SK-N-SH (cell line): Measurements from ENCODE around the gene ST6GALNAC5. TPM values are rescaled to one million over a fixed set of nuclear protein-coding genes. Genes with fewer than 3 reads are reported as not detected.

ENCODE experiments used
- CTCF ChIA-PET: fragments of 300-600, 350-600 bp; formaldehyde crosslinking; extraction: SDS; loops from one replicate; lab custom pipeline; 2021; lab: Yijun Ruan, JAX
- POLR2A ChIA-PET: fragments of 350-600 bp; sonication (Branson Sonifier 250); formaldehyde crosslinking; extraction: SDS; loops from one replicate; lab custom pipeline; 2020; ENCODE audit warnings: antibody characterized with exemption, inconsistent platforms; lab: Yijun Ruan, JAX
- DNase-seq: peaks from one replicate; pipeline ENCODE4 v3.0.0; 2012
- H2AFZ ChIP-seq: fragments of 200-600 bp; sonication (generic); 2 replicates; pipeline ENCODE4 v1.8.1; 2016; ENCODE audit warnings: antibody characterized with exemption, mild to moderate bottlenecking, low read depth
- H3F3A ChIP-seq: fragments of 200-600 bp; sonication (generic); replicated peaks from 2 replicates; pipeline ENCODE3; 2016; ENCODE audit warnings: antibody characterized with exemption, mild to moderate bottlenecking; ENCODE audit not compliant: insufficient read depth
- H3K27ac ChIP-seq, 2 experiments: fragments of 200-500 bp in 1 of 2; fragments of 200-600 bp in 1 of 2; sonication (Bioruptor generic) in 1 of 2; sonication (generic), shearing (Covaris generic) in 1 of 2; 2 replicates each; pipeline versions ENCODE4 v1.5.1 to v1.6.1; 2014 to 2016; ENCODE audit warnings: low read depth in 2 of 2, inconsistent platforms in 1 of 2, low read length in 1 of 2, mild to moderate bottlenecking in 1 of 2, mixed read lengths in 1 of 2
- H3K27me3 ChIP-seq: fragments of 200-600 bp; sonication (generic), shearing (Covaris generic); 2 replicates; pipeline ENCODE4 v1.6.1; 2016; ENCODE audit warnings: mixed run types; ENCODE audit not compliant: insufficient read depth
- H3K36me3 ChIP-seq, 2 experiments: fragments of 200-500 bp in 1 of 2; fragments of 200-600 bp in 1 of 2; sonication (Bioruptor generic) in 1 of 2; sonication (generic) in 1 of 2; replicated peaks in 1 of 2; 2 replicates each; pipeline versions ENCODE3 to v1.5.1; 2014 to 2016; ENCODE audit warnings: low read length in 1 of 2, mild to moderate bottlenecking in 1 of 2; ENCODE audit not compliant: insufficient read depth in 2 of 2, control insufficient read depth in 1 of 2
- H3K4me1 ChIP-seq, 2 experiments: fragments of 200-500 bp in 1 of 2; fragments of 200-600 bp in 1 of 2; sonication (Bioruptor generic) in 1 of 2; sonication (generic), shearing (Covaris generic) in 1 of 2; 2 replicates each; pipeline versions ENCODE4 v1.5.1 to v1.6.1; 2014 to 2016; ENCODE audit warnings: low read depth in 1 of 2, low read length in 1 of 2, mixed run types in 1 of 2; ENCODE audit not compliant: insufficient read depth in 2 of 2, control insufficient read depth in 1 of 2
- H3K4me2 ChIP-seq: fragments of 200-600 bp; sonication (generic), shearing (Covaris generic); 2 replicates; pipeline ENCODE4 v1.6.1; 2017; ENCODE audit warnings: mixed run types
- H3K4me3 ChIP-seq, 2 experiments: fragments of 200-500 bp in 1 of 2; fragments of 200-600 bp in 1 of 2; sonication (Bioruptor generic) in 1 of 2; sonication (generic), shearing (Covaris generic) in 1 of 2; 2 replicates each; pipeline versions ENCODE4 v1.5.1 to v1.8.1; 2014 to 2016; ENCODE audit warnings: low read depth in 2 of 2, inconsistent platforms in 1 of 2, low read length in 1 of 2, mild to moderate bottlenecking in 1 of 2, mixed read lengths in 1 of 2, moderate library complexity in 1 of 2
- H3K79me2 ChIP-seq: fragments of 200-600 bp; sonication (generic); 2 replicates; pipeline ENCODE4 v1.8.1; 2017; ENCODE audit warnings: mild to moderate bottlenecking; ENCODE audit not compliant: insufficient read depth
- H3K9ac ChIP-seq: fragments of 200-600 bp; sonication (generic); 2 replicates; pipeline ENCODE4 v1.6.1; 2017; ENCODE audit warnings: mixed run types
- H3K9me2 ChIP-seq: fragments of 200-600 bp; sonication (generic); 2 replicates; pipeline ENCODE4 v1.6.1; 2017; ENCODE audit warnings: mixed run types
- H3K9me3 ChIP-seq: fragments of 200-600 bp; sonication (generic); 2 replicates; pipeline ENCODE4 v1.6.1; 2017; ENCODE audit warnings: mixed run types, mild to moderate bottlenecking, moderate library complexity
- H4K20me1 ChIP-seq: fragments of 200-600 bp; sonication (generic); 2 replicates; pipeline ENCODE4 v1.6.1; 2017; ENCODE audit warnings: mild to moderate bottlenecking, mixed run types; ENCODE audit not compliant: insufficient read depth
- CHD2 ChIP-seq: fragments of 150-350 bp; IDR thresholded peaks from 2 replicates; pipeline ENCODE4 v1.6.1; 2018; ENCODE audit warnings: low read length; ENCODE audit not compliant: partially characterized antibody
- ELF1 ChIP-seq: IDR thresholded peaks from 2 replicates; pipeline ENCODE4 v1.4.0; 2012
- EZH2phosphoT487 ChIP-seq: fragments of 200-600 bp; sonication (generic); IDR thresholded peaks from 2 replicates; pipeline ENCODE4 v1.6.1; 2017; ENCODE audit warnings: low read depth, mixed run types, mild to moderate bottlenecking, antibody characterized with exemption, moderate library complexity, borderline replicate concordance
- FOSL2 ChIP-seq: IDR thresholded peaks from 2 replicates; pipeline ENCODE4 v1.4.0; 2012; ENCODE audit warnings: low read depth, mild to moderate bottlenecking, moderate library complexity, borderline replicate concordance
- FOXM1 ChIP-seq: IDR thresholded peaks from 2 replicates; pipeline ENCODE4 v1.4.0; 2012; ENCODE audit warnings: low read depth, mild to moderate bottlenecking
- JUND ChIP-seq: IDR thresholded peaks from 2 replicates; pipeline ENCODE4 v1.4.0; 2012
- MAX ChIP-seq: IDR thresholded peaks from 2 replicates; pipeline ENCODE4 v1.4.0; 2012; ENCODE audit warnings: low read depth
- MEF2A ChIP-seq: IDR thresholded peaks from 2 replicates; pipeline ENCODE4 v1.4.0; 2012; ENCODE audit warnings: low read depth, borderline replicate concordance
- RCOR1 ChIP-seq: fragments of 150-350 bp; IDR thresholded peaks from 2 replicates; pipeline ENCODE4 v1.6.1; 2017; ENCODE audit warnings: antibody characterized with exemption, low read length
- SMC3 ChIP-seq: IDR thresholded peaks from 2 replicates; pipeline ENCODE4 v1.6.1; 2012; ENCODE audit warnings: low read depth, low read length, improper control_type of control experiment
- TCF12 ChIP-seq: IDR thresholded peaks from 2 replicates; pipeline ENCODE4 v1.4.0; 2012
- TEAD4 ChIP-seq: IDR thresholded peaks from 2 replicates; pipeline ENCODE4 v1.4.0; 2012; ENCODE audit warnings: mild to moderate bottlenecking, borderline replicate concordance; ENCODE audit not compliant: insufficient read depth
- WGBS: methylation state at CpG from one replicate; pipeline ENCODE4 v1.1.6; 2017; ENCODE audit warnings: low lambda C conversion rate; 5-methylcytosine and 5-hydroxymethylcytosine counted together
- polyA plus RNA-seq, 3 experiments: library from polyadenylated mRNA; depleted of rRNA; stranded (reverse); fragments of >200 nt; gene quantifications; 2 replicates each; pipeline ENCODE4 v1.2.3, GENCODE V29; 2012
- TF ChIP-seq, protein P1 (sequence below): IDR thresholded peaks from 2 replicates; pipeline ENCODE4 v1.4.0; 2012; ENCODE audit warnings: low read depth, borderline replicate concordance

The ST6GALNAC5 gene
- polyA plus RNA-seq, 1 of the 3 experiments (the other 2 are of a cell fraction), result 10.6 TPM

- no peak for DNase-seq
- Histone ChIP-seq H2AFZ (no peak overlapping the region), H3K4me2 (no peak overlapping the region), H3K9ac (no peak overlapping the region), H3K36me3 (no peaks in the 10 kb centered on the region), H3K79me2 (no peaks in the 10 kb centered on the region), H3K9me3 (no peaks in the 10 kb centered on the region), H3K9me2 (no peaks in the 10 kb centered on the region), H3K27ac (no peak overlapping the region), H3K4me1 (no peaks in the 10 kb centered on the region; a peak in 1 of 4 replicates), H3F3A (no peaks in the 10 kb centered on the region), H3K4me3 (no peak overlapping the region), H4K20me1 (no peaks in the 10 kb centered on the region), H3K27me3 (no peaks in the 10 kb centered on the region)
- no peak for TF ChIP-seq MEF2A
- POLR2A ChIA-PET, result no interaction called here
- 63% methylated on average over 4 of the region's 4 CpGs for WGBS
- CTCF ChIA-PET, result interaction anchor here (0.6 kb wide), 1 partner anchor 1328 kb away, joined by 3 read pairs; no protein-coding TSS in a partner anchor
Observed at GRCh38 chr1:76959556-76959955, 92.3 kb downstream of the ST6GALNAC5 start.

DNA sequence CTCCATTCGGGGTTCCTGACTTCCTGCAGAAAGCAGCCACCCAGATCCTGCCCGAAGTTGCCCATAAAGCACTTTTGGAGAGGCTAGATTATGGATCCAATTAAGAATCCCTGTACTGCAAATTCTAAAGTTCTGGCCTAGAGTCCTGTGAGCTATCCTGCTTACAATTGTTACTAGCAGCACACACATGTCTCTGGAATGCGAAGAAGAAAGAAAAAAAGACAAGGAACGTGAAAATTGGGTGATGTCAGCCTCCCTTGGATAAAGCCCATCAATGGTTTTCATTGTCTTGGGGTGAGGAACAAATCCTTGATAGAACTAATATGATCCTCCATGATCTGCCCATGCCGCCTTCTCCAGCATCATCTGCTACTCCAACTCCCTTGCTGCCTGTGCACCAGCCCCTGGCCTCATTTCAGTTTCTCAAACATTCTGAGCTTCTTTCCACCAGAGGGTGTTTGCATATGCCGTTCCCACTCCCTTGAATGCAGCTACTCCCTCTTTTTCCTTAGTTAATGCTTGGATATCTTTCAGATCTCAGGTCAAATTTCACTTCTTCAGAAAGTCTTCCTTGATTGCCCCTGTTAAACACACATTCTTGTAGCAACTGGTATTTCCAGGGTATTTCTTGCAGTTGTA is 94.0 kb downstream of the ST6GALNAC5 start:
- H3K9me2 ChIP-seq, result no peaks in the 10 kb centered on the region
- H3K79me2 ChIP-seq, result no peaks in the 10 kb centered on the region
- no peaks in the 10 kb centered on the region for H3K9me3 ChIP-seq
- H2AFZ ChIP-seq, result no peak overlapping the region
- H3K27ac ChIP-seq, result no peak overlapping the region
- no peak overlapping the region for H3K9ac ChIP-seq
- CTCF ChIA-PET, result no interaction called here
- H3K36me3 ChIP-seq, result no peaks in the 10 kb centered on the region
- DNase-seq, result no peak
- no peaks in the 10 kb centered on the region for H3K27me3 ChIP-seq
- 75% methylated on average over 5 of the region's 6 CpGs for WGBS
- H3K4me1 ChIP-seq, result no peaks in the 10 kb centered on the region; a peak in 1 of 4 replicates
- TF ChIP-seq MAX (0 out of 2 replicates have a peak, but pooled peaks have one; percentile 37), SMC3 (no peak), CHD2 (no peak), EZH2phosphoT487 (no peak), TEAD4 (0 out of 2 replicates have a peak, but pooled peaks have one; percentile 22), ELF1 (no peak), JUND (peak; percentile 35; the same call in 1 of the 2 replicates), TCF12 (peak; percentile 22; the same call in 1 of the 2 replicates), FOXM1 (no peak), RCOR1 (no peak), FOSL2 (peak; percentile 49; the same call in 1 of the 2 replicates)
- TF ChIP-seq, protein P1, sequence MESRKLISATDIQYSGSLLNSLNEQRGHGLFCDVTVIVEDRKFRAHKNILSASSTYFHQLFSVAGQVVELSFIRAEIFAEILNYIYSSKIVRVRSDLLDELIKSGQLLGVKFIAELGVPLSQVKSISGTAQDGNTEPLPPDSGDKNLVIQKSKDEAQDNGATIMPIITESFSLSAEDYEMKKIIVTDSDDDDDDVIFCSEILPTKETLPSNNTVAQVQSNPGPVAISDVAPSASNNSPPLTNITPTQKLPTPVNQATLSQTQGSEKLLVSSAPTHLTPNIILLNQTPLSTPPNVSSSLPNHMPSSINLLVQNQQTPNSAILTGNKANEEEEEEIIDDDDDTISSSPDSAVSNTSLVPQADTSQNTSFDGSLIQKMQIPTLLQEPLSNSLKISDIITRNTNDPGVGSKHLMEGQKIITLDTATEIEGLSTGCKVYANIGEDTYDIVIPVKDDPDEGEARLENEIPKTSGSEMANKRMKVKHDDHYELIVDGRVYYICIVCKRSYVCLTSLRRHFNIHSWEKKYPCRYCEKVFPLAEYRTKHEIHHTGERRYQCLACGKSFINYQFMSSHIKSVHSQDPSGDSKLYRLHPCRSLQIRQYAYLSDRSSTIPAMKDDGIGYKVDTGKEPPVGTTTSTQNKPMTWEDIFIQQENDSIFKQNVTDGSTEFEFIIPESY, result no peak
- TF ChIP-seq, all 33 proteins: peak for 5
- no peak overlapping the region for H3K4me3 ChIP-seq
- POLR2A ChIA-PET, result no interaction called here
- no peaks in the 10 kb centered on the region for H4K20me1 ChIP-seq
- no peaks in the 10 kb centered on the region for H3F3A ChIP-seq
- H3K4me2 ChIP-seq, result no peak overlapping the region
